HG03196 (cell line): ENCODE data around the gene HYPK.
"Not testable (repeated sequence)": the region's sequence is repeated elsewhere in the genome, so short reads cannot be mapped to it uniquely, and the experiment has no call there.

ENCODE experiments used
- ATAC-seq: cut with Tn5 transposase; IDR thresholded peaks from one replicate; pipeline ENCODE4 v1.9.1; 2021; ENCODE audit not compliant: unreplicated experiment

The HYPK gene

DNA sequence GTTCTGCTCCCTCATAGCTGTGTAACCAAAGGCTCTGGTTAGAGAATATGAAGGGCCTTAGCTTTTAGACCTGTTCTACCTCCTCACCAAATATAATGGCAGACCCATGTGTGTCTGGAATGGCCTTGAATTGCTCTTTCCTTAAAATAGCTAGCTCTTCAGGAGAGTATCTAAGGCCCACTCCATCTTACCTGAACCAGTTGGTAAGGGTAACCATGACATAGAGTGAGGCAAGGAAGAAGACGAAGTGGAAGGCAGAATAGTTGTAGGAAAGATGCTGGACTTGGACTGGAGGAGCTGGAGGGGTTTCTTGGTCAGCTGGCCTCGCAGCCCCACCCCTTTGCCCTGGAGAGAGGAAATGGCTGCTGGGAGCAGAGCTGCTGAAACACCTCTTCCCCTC is 5.2 kb upstream of the HYPK start:
- no peak for ATAC-seq

DNA sequence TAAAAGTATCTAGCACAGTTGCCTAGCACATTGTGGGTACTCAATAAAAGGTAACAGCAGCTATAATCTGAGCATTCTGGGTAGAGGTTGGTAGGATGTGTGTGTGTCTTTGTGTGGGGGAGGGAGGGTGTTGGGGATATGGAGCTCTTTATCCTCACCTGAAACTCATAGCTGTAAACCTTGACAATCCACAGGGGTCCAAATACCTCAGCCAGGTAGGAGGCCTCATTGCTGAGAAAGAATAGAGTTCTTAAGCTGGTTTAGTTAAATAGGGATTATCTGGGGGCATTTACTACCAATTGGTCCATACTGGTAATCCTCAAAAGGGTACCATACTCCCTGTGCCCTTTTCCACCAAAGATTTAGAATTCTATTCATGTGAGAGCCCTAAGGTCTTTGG is 4.4 kb upstream of the HYPK start:
- ATAC-seq, result no peak

- no peak for ATAC-seq
Observed at GRCh38 chr15:43796566-43796965, 3.8 kb upstream of the HYPK start.

DNA sequence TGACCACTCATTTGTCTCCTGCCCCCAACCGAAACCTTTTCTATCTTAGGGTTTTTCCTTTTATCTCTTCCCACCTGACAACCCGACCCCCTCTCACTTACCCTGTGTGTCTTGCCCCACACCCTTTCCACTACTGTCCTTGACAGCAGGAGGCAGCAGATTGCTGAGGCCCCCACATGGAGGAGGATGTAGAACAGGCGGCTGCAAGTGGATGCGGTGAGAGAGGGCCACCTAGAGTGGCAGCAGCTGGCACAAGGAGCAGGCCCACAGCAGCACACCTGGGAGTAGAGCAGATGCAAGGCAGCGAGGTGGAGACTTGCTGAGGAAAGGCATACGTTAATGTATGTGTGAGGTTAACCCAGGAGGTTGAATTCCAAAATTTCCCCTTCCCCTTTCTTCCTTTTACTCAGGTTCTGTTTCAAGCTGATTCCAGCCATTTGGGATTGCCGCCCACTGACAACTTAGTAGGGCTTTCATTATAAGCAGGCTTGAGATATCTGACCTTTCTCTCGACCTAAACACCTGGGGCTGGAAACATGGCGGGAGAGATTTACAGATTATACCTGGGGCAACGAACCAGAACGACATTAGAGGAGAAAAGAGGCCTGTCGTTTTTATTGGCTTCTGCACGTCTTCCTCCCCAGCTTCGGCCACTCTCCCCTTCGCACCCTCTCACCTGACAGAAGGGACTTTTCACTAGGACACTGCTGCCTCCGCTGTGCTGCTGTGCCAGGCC is 1.0 kb upstream of the HYPK start:
- no peak for ATAC-seq

DNA sequence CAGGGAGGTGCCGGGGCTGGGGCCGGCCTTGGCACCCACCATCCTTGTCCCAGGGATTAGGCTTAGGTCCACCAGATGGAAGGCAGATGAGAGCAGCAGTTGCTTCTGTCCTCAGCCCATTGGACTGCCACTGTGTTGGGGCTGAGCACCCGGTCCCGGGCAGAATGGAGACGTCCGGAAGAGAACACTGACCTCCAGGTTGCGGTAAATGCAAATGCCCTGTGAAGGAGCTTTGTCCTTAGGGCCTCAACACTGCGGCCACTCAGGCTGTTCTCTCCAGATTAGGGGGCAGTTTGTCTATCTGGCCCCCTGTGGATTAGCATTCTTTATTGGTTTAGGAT is 484 bp upstream of the HYPK start, which contains the start of gene SERINC4:
TSS of gene SERINC4 (minus strand) at position 276 of the 341 bp plus-strand sequence. CDS start at position 42, 234 bp downstream.
- ATAC-seq, result no peak

GRCh38 chr15:43802676-43803075 is 2.3 kb downstream of the HYPK start:
- ATAC-seq, result not testable (repeated sequence)

DNA sequence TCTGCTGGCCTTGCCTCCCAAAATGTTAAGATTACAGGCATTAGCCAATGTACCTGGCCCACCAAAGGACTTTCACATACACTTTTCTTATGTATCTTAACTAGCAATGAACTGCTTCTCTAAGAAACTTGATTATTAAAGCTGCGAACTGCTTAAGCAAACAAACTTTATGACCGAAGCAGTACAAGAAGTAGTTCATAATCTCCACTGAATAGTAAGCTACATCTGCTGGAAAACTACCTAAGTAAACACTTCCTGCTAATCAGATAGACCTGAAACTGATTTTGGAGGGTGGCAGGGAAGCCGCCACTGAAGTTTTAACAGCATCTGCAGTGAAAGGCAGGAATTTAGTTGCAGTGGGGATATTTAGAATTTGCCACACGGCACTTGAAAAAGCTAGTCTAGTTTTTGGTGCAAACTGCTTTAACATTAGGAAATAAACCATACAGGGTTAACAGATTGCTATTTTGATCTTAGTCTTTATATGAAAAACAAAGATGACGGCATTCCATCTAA is 8.1 kb downstream of the HYPK start:
- ATAC-seq, result no peak

DNA sequence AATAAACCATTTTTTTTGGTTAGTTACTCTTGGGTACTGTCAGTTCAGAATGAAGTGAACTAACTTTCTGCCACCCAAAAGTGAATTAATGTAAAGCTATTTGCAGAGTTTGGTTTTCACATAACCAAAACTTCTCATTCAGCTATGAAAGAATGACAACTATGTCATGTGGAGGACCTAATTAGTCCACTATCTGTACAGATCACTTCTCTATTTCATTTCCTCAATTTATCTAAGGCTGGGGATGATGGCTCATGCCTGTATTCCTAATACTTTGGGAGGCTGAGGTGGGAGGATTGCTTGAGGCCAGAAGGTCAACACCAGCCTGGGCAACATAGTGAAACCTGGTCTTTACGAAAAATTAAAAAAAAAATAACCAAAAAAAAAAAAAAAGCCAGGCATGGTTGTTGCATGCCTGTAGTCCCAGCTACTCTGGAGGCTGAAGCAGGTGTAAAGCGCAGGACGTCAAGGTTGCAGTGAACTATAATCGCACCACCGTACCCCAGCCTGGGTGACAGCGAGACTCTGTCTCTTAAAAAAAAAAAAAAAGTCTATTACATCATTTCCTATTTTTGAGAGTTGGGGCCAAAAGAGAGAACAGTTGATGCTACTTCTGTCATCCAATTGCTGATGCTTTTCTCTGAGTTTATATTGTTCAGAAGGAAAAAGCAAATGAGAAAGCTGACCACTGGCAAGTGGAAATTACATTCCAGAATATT is 8.7 kb downstream of the HYPK start:
- ATAC-seq, result peak; percentile 56

DNA sequence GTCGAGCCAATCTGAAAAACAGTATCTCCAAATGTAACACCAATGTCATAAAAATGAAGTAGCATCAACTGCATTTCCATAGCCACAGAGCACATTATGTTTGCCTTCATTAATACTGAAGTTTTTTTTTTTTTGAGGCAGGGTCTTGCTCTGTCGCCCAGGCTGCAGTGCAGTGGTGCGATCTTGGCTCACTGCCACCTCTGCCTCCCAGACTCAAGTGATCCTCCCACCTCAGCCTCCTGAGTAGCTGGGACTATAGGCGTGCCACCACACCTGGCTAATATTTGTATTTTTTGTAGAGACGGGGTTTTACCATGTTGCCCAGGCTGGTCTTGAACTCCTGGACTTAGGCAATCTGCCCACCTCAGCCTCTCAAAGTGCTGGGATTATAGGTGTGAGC is 14.7 kb downstream of the HYPK start:
- not testable (repeated sequence) for ATAC-seq

DNA sequence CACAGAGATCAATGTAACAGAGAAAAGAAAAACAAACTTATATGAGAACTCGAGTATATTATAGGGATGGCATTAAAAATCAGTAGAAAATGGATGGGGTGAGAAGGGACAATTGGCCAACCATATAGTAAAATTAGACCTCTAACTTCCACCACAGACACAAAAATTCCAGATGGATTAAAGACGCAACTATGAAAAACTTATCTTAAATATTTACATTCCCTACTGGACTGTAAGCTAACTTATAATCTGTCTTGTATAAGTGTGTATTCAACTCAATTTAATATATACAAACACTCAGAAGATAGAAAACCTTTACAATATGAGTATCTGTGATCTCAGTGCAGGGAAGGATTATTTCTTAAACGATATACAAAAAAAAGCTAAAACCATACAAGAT is 21.1 kb downstream of the HYPK start:
- no peak for ATAC-seq

- ATAC-seq, result peak; percentile 63
Observed at GRCh38 chr15:43824302-43825246, 24.2 kb downstream of the HYPK start, which contains the start of gene MFAP1. TSS of gene MFAP1 (minus strand) at chr15:43824690. CDS start at chr15:43824569, 121 bp downstream.

DNA sequence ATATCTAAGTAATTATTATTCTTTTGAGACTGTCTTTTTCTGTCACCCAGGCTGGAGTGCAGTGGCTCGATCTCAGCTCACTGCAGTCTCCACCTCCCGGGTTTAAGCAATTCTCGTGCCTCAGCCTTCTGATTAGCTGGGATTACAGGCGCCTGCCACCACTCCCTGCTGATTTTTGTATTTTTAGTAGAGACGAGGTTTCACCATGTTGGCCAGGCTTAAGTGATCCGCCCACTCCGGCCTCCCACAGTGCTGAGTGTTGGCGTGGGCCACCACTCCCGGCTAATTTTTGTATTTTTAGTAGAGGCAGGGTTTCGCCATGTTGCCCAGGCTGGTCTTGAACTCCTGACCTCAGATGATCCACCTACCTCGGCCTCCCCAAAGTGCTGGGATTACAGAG is 24.9 kb downstream of the HYPK start:
- ATAC-seq, result not testable (repeated sequence)

- ATAC-seq, result no peak
Observed at GRCh38 chr15:43826029-43826507, 25.7 kb downstream of the HYPK start.

- peak; percentile 64 for ATAC-seq
Observed at GRCh38 chr15:43826508-43827341, 26.3 kb downstream of the HYPK start, which contains the start of gene WDR76. TSS of gene WDR76 (plus strand) at chr15:43827002. CDS start at chr15:43827033, 31 bp downstream.

DNA sequence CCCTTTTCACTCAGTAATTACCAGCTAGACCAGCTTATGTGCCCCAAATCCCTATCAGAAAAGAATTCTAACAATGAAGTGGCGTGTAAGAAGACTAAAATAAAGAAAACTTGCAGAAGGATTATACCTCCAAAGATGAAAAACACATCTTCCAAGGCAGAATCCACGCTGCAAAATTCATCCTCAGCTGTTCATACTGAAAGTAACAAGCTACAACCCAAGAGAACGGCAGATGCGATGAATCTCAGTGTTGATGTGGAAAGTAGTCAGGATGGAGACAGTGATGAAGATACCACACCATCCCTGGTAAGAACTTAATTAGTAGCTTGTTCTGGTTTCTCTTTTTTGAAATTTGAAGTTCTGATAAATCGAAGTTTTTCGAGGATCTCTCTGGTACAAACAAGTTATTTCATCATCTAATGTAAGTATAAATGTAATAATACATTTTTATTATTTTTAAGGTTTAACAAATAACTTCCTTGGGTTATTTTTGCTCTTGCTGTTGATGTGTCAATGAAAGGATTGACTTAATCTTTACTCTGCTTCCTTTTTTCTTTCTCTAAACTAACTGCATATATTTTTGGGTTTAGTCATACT is 27.8 kb downstream of the HYPK start:
- ATAC-seq, result no peak

- ATAC-seq, result not testable (repeated sequence)
Observed at GRCh38 chr15:43829951-43830540, 29.6 kb downstream of the HYPK start.

DNA sequence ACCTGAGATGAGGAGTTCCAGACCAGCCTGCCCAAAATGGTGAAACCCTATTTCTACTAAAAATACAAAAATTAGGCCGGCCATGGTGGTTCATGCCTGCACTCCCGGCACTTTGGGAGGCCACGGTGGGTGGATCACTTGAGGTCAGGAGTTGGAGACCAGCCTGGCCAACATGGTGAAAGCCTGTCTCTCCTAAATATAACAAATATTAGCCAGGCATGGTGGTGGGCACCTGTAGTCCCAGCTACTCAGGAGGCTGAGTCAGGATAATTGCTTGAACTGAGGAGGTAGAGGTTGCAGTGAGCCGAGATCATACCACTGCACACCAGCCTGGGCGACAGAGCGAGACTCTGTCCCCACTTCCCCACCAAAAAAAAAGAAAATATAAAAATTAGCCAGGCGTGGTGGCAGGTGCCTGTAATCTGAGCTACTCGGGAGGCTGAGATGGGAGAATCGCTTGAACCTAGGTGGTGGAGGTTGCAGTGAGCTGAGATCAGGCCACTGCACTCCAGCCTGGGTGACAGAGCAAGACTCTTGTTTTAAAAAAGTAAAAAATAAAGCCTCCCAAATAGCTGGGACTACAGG is 30.4 kb downstream of the HYPK start:
- not testable (repeated sequence) for ATAC-seq

- not testable (repeated sequence) for ATAC-seq
Observed at GRCh38 chr15:43831519-43832052, 31.2 kb downstream of the HYPK start.
